Hematopoietic multipotent progenitor cell treated with erythropoietin and hydrocortisone succinate and interleukin-3 and kit ligand, for 4 days (in vitro differentiated cells): ENCODE measurements around the gene ULK2.
"Not testable (repeated sequence)": the region's sequence is repeated elsewhere in the genome, so short reads cannot be mapped to it uniquely, and the experiment has no call there.

ENCODE experiments used
- DNase-seq: peaks from one replicate; pipeline ENCODE4 v3.0.0-alpha.2; 2015

ULK2 gene

GRCh38 chr17:19860647-19861177 lies 7.0 kb downstream of the ULK2 start:
- not testable (repeated sequence) for DNase-seq

- no peak for DNase-seq
Observed at GRCh38 chr17:19857640-19858039, 10.1 kb downstream of the ULK2 start.

GRCh38 chr17:19833914-19834313 lies 33.8 kb downstream of the ULK2 start:
- no peak for DNase-seq

GRCh38 chr17:19830061-19830460 lies 37.7 kb downstream of the ULK2 start:
- no peak for DNase-seq

GRCh38 chr17:19812407-19812806 lies 55.3 kb downstream of the ULK2 start:
- DNase-seq: peak; percentile 41

GRCh38 chr17:19805006-19805405 lies 62.7 kb downstream of the ULK2 start:
- DNase-seq: no peak

- DNase-seq: no peak
Observed at GRCh38 chr17:19800571-19800970, 67.2 kb downstream of the ULK2 start.

GRCh38 chr17:19799796-19800195 lies 67.9 kb downstream of the ULK2 start:
- DNase-seq: no peak

GRCh38 chr17:19796457-19796856 lies 71.3 kb downstream of the ULK2 start:
- no peak for DNase-seq

GRCh38 chr17:19791918-19792550 lies 75.7 kb downstream of the ULK2 start:
- no peak for DNase-seq

- DNase-seq: peak; percentile 18
Observed at GRCh38 chr17:19787733-19788357, 79.9 kb downstream of the ULK2 start.

- DNase-seq: peak; percentile 23
Observed at GRCh38 chr17:19785854-19786253, 81.9 kb downstream of the ULK2 start.

- DNase-seq: no peak
Observed at GRCh38 chr17:19781488-19782458, 86.0 kb downstream of the ULK2 start.

- no peak for DNase-seq
Observed at GRCh38 chr17:19780846-19781245, 86.9 kb downstream of the ULK2 start.

- no peak for DNase-seq
Observed at GRCh38 chr17:19773534-19773933, 94.2 kb downstream of the ULK2 start.

GRCh38 chr17:19771971-19772630 lies 95.6 kb downstream of the ULK2 start:
- no peak for DNase-seq

GRCh38 chr17:19770985-19771735 lies 96.6 kb downstream of the ULK2 start:
- DNase-seq: no peak

GRCh38 chr17:19769946-19770652 lies 97.6 kb downstream of the ULK2 start:
- DNase-seq: no peak

- no peak for DNase-seq
Observed at GRCh38 chr17:19768046-19768782, 99.5 kb downstream of the ULK2 start.

- DNase-seq: peak; percentile 80
Observed at GRCh38 chr17:19766421-19767270, 101.1 kb downstream of the ULK2 start.
